ENCODE measurements around the gene MLC1. TPM values are rescaled to one million over a fixed set of nuclear protein-coding genes. Genes with fewer than 3 reads are reported as not detected.
A peak's percentile ranks its signal among the peaks of the same experiment; 100 is the strongest.

The MLC1 gene
- polyA plus RNA-seq, 1 donor, result 0.88 TPM

- DNase-seq, result no peak
Measured at GRCh38 chr22:50035976-50036724, 49.1 kb downstream of the MLC1 start.

- no peak for DNase-seq
Measured at GRCh38 chr22:50035131-50035881, 49.9 kb downstream of the MLC1 start.

- DNase-seq, result no peak
Measured at GRCh38 chr22:50034126-50035081, 50.8 kb downstream of the MLC1 start.

- no peak for DNase-seq
Measured at GRCh38 chr22:50032941-50033601, 52.2 kb downstream of the MLC1 start.

GRCh38 chr22:50032109-50032871, 52.9 kb downstream of the MLC1 start:
- no peak for DNase-seq

- DNase-seq, result no peak
Measured at GRCh38 chr22:50031189-50032091, 53.8 kb downstream of the MLC1 start.

GRCh38 chr22:50030297-50031188, 54.7 kb downstream of the MLC1 start:
- peak; percentile 48 for DNase-seq

GRCh38 chr22:50027639-50028537, 57.3 kb downstream of the MLC1 start:
- DNase-seq, result no peak

- no peak for DNase-seq
Measured at GRCh38 chr22:50025993-50026392, 59.2 kb downstream of the MLC1 start.

- no peak for DNase-seq
Measured at GRCh38 chr22:50022171-50022819, 62.9 kb downstream of the MLC1 start.

GRCh38 chr22:50020606-50021005, 64.6 kb downstream of the MLC1 start:
- DNase-seq, result no peak

GRCh38 chr22:50019316-50019715, 65.9 kb downstream of the MLC1 start:
- DNase-seq, result no peak

GRCh38 chr22:50018608-50019285, 66.5 kb downstream of the MLC1 start:
- DNase-seq, result no peak

GRCh38 chr22:50017701-50018224, 67.5 kb downstream of the MLC1 start:
- no peak for DNase-seq

GRCh38 chr22:50016988-50017700, 68.1 kb downstream of the MLC1 start:
- no peak for DNase-seq
